Right renal cortex interstitium (tissue), 3 donors: ENCODE data around the gene WDR75. TPM values are rescaled to one million over a fixed set of nuclear protein-coding genes. Genes with fewer than 3 reads are reported as not detected.
"Not testable (repeated sequence)": the region's sequence is repeated elsewhere in the genome, so short reads cannot be mapped to it uniquely, and the experiment has no call there.

ENCODE experiments used
- DNase-seq, 3 donors: peaks; one replicate each; pipeline ENCODE4 v3.0.0-alpha.2; 2013; ENCODE audit warnings: low read depth in 3 of 3, low spot score in 2 of 3
- polyA plus RNA-seq, 3 donors: library from polyadenylated mRNA; unstranded; fragments of 120-200 nt; gene quantifications; one replicate each; pipeline ENCODE4 v1.2.1, GENCODE V29; 2013; ENCODE audit not compliant: insufficient read length in 3 of 3

The WDR75 gene
- polyA plus RNA-seq, 3 donors = 46.6 to 52.7 (median 46.9) TPM

DNA sequence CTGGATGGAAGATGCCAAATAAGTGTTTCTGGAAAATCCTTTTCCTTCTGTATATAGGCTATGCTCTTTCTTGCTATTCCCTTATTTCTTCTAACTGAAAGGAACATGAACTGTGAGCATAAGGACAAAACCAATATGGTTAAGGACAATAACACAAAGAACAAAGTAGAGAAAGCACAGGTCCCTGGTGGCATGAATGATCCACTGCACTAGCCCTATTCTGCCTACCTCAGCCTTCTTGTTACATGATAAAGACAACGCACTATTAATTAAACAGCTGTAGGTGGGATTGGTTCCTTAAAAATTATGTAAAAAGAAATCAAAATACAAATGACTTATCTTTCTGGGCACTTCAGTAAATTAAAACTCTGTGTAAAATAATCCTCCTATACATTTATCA, 1.9 kb upstream of the WDR75 start:
- no peak for DNase-seq

DNA sequence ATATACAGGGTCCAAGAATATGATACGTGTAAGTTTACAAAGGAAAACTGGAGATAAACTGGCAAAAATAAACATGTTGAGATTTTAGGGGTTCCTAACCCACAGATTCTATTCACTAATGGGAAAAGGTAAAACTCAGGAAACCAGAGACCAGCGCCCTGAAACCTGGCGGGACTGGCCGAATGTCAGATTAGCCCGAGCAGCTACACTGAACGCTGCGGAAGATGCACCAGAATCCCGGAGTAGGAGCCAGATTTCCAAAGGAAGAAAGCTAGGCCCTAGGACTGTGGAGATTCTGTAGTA, 679 bp upstream of the WDR75 start:
- DNase-seq = no peak

DNA sequence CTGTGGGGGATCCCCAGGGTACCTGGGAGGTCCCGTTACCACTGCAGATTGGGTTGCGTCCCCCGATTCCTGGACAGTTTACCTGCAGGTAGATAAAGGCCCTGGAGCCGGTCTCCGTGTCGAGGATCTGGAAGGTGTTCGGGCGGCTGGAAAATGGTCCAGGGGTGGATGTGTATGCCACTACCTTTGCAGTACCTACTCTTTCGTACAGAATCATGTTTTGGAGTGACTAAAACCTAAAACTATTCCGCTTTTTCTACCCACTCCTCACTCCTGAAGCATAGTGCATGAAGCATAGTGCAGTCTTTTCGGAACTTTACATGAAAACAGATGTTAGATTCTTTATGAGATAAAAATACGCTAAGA, 418 bp downstream of the WDR75 start:
- no peak for DNase-seq

DNA sequence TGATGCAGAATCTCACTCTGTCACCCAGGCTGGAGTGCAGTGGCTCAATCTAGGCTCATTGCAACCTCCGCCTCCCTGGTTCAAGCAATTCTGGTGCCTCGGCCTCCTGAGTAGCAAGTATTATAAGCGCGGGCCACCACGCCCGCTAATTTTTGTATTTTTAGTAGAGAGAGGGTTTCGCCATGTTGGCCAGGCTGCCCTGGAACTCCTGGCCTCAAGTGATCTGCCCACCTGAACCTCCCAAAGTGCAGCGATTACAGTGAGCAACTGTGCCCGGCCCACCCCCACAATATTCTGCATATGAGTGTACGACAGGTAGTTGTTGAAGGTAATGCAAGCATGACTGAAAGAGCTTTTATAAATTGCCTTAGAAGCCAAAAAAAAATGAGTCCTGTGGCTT, 1.2 kb downstream of the WDR75 start:
- DNase-seq = no peak

DNA sequence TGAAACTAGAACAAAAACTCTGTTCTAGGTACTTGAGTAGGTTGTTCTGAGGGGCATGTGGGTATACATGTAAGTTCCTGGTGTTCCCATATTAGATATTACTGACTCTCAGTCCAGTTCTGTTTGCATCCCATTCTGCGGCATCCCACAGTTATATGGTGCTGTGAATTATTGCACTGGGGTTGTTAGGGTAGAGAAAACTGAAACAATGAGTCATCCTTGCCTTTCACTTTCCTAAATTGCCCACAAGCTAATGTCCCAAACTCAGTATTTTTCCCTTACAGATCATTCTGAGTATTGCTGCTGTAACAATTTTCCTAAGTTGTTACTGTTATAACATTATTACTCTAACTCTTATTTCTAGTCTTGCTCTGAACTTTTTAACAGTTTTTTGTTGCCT, 3.0 kb downstream of the WDR75 start:
- no peak for DNase-seq

DNA sequence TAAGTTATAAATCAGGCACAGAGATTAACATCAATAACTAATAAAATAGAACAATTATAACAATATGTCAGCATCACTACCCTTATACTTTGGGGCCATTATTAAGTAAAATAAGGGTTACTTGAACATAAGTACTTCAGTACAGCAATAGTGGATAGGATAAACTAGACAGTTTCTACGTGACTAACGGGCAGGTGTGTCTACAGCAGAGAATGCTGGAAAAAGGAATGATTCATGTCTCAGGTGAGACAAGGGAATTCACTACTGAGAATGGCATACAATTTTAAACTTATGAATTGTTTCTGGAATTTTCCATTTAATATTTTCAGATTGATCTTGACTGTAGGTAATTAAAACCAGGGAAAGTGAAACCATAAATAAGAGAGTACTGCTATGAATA, 5.5 kb downstream of the WDR75 start:
- no peak for DNase-seq

DNA sequence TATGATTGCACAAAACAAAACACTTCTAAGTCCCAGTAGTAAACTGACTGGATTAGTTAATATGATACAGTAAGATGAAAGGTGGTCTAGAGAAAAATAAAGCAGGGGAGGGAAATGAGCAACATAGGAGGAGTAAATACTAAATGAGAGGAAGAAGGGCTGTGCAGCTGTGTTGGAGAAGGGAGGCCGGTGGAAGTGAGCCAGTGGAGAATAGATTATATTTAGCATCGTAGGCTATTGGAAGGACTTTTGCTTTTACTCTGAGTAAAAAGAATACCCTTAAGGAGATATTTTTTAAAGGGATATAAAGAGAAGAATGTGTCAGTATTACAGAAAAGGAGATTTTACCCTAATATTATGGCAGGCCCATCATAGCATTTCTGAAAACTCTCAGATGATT, 12.7 kb downstream of the WDR75 start:
- no peak for DNase-seq

DNA sequence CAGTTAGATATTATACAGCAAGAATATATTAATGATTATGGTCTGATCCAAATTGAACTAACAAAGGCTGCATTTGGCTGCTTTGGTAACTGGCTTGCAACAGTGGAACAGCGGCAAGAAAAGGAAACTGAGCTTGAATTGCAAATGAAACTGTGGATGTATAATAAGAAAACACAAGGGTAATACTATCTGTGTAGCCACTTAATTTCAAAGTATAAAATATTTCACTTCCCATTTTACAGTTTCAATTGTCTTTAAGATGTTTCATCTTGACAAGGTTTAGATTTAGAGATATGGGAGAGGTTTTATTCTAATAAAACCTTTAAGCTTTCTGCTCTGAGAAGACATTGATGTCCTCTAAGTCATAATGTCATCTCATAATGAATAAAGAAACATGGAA, 23.8 kb downstream of the WDR75 start:
- no peak for DNase-seq

DNA sequence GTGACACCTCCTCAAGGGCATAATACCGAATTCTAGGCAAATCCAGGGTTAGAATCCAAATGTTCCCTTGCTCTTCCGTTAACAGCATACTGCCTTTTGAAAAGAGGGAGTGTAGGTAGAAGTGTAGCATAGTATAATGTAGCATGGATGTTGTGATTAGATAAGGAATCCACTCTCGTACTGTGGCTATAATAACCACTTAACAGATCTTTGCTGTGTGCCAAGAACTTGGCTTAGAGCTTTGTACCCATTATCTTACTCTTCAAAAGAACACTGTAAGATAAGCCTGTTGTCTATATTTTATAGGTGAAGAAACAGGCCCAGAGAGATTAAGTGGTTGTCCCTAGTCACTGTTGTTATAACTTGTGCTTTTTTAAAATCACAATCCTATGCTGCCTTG, 24.2 kb downstream of the WDR75 start:
- DNase-seq = no peak

DNA sequence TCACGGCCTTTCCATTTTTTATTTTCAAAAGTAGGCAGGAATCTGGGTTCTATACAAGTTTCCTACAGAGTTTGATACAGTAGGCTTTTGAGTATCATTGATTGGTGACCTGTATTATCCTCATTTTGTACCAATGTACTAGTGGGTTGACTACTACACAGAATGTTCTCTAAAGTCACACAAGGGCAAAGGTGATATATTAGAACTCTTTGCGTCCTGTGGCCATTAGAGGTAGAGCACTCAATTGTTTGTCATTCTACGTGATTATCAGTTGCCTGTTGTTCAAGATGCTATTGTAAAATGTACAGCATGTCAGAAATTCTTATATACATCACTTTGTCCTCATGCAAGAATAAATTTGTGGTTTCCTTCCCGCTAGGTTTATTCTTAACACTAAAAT, 24.8 kb downstream of the WDR75 start:
- no peak for DNase-seq

DNA sequence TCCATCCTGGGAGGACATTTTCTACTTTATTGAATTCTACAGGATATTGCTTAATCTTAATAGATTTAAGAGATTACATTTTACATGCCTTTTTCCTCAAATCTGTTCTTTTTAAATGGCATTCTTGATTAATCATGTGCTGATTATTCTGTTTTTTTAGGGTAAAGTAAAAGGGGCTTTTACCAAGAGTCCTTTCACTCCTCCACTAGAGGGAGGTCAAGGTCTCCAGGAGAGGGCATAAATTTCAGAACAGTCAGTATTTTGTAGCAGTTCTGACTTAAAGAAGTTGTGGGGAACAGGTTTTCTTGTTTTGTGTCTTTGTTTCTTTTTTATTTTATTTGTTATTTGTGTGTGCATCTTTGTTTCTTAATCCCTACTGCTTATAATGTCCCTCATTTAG, 25.4 kb downstream of the WDR75 start:
- no peak for DNase-seq

DNA sequence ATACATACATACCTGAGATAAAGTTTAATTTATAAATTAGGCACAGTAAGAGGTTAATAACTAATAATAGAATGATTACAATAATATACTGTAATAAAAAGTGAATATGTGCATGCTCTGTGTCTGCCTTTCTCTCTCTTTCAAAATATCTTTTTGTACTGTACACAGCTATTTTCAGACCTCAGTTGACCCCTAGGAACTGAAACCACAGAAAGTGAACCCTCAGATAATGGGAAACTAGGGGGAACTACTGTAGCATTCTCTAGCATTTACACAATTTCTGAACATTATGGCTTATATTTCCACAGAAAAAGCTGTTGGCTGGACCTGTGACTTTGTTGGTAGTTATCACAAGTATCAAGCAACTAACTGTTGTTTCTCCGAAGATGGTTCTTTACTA, 25.9 kb downstream of the WDR75 start:
- DNase-seq = no peak

DNA sequence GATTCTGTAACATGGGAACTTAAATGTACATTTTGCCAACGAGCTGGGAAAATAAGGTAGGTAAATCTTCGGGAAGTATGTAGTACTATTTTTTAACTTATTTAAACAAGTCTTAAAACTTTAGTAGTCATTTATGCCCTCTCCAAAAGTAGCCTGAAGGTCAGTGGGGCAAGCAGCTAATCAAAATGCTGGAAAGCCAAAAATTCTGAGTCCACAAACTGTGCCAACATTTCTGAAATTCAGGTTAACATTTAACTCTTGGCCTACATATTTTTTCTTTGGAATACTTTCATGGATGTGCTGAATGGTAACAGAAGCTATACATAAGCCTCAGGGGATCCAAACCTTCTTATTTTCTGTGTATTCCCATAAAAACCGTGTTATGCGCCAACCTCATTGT, 26.3 kb downstream of the WDR75 start:
- DNase-seq = no peak

DNA sequence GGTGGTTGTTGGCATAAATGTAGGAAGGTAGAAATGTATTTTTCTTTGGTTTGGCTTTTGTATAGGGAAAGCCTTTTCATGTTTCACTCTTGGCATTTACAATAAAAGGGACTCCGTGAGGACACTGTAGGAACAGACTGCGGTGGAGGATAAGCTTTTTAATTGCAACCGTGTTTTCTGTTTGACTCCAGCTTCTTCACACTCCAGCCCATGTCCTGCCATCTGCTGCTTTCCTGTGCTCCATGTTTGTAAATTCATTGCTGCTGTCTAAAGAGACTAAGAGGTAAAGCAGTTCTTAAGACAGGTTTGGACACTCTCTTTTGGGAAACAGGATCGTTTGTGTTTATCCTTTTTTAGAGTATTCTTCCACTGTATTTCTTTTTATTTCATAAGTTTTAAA, 33.3 kb downstream of the WDR75 start:
- no peak for DNase-seq

DNA sequence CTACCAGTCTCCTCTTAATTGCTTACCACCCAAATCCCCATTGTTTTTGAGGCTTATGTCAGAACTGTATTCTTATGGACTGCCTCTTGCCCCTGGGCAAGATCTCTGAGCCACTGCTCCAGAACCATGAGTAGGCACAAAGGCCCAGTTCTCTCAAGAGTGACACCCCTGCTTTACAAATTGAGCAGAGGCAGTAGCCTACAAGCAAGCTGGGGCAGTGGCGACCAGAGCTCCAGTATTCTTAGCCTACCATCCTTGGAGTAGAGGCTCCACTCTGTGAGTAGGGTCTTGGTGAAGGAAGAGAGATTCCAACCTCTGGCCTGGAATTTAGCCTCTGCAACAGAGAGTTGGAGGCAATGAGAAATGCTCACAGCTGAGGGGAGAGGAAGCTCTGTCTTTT, 36.5 kb downstream of the WDR75 start:
- no peak for DNase-seq

DNA sequence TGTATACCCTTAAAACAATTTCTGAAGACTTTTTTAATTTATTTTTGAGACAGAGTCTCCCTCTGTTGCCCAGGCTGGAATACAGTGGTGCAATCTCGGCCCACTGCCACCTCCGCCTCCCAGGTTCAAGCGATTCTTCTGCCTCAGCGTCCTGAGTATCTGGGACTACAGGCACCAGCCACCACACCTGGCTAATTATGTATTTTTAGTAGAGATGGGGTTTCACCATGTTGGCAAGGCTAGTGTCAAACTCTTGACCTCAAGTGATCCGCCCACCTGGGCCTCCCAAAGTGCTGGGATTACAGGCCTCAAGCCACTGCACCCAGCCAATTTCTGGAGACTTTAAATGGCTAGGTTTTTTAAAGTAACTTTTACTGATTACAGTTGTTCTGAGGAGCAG, 37.0 kb downstream of the WDR75 start:
- not testable (repeated sequence) for DNase-seq

DNA sequence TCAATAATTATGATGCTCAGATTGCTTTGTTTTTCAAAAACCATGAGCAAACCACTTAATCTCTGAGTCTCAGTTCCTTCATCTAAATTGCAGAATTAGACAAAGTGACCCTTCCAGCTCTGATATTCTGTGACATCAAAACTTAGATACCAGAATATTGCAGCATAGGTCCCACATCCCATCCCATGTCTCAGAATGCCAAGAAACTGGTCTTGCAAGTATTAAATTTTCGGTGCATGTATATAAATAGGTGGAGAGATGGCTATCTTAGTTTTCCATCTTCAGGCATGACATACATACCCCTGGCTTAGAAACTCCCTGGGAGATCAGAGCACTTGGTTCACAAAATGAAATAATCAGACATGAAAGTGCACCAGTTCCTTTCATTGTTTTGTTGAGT, 39.8 kb downstream of the WDR75 start:
- DNase-seq = no peak

DNA sequence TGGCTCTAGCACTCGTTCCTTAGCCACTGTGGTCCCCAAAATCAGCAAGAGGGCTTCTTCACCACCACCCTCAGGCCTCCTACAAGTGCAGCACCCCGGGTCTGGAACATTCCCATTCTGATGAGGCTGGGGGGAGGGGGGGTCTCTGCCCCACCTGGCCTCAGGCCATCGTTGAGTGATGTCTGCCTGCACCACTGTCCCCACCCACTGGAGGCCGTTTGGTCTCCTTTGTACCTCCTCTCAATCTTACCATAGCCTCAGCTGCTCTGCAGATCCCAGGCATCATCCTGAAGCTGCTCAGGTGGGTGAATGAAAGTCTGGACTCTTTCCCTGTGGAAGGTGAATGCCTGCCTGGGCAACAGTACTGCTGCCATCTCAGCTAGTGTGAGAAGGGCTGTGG, 42.3 kb downstream of the WDR75 start:
- DNase-seq = no peak

DNA sequence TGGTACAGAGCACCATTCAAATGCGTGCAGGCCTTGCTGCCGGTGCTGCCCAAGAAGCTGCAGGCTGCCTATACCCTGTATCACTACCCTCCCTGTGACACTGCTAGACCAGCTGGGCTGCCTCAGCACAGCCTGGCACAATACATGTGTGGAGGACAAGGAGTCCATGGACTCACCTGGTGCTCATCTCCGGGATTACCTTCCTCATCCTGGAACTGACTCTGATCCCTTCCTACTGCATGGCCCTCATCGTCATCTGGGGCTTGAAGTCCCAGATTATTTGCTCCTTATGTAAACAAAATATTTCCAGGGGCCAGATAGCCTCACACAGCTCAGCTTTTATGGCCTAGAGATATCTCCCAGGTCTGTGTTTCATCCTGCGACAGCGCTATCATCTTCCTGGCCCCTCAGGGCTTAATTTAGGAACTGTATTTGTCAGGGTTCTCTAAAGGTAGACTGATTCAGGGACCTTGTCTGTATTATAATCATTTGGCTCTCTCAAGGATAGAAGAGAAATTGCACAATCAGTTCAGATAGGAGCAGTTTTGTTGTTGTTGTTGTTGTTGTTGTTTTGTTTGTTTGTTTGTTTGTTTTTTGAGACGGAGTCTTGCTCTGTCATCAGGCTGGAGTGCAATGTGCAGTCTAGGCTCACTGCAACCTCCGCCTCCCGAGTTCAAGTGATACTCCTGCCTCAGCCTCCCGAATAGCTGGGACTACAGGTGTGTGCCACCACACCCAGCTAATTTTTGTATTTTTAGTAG, 42.9 kb downstream of the WDR75 start:
- no peak for DNase-seq

DNA sequence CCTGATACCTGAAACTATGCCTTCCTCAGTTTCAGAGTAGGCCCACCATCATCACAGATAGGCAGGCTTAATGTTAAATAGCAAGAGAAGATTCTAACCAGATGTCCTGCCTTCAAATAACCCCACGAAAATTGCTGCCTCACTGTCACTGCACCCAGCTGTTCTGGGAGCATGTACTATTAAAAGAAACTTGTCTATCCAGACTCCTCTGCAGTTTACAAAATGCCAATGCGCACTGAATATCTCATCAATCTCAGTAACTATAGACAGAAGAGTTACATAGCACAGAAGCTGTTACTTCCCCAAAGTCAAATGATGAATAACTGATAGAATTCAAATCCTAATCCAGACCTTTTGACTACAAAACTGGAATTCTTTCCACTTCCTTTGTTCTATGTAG, 43.9 kb downstream of the WDR75 start:
- no peak for DNase-seq

DNA sequence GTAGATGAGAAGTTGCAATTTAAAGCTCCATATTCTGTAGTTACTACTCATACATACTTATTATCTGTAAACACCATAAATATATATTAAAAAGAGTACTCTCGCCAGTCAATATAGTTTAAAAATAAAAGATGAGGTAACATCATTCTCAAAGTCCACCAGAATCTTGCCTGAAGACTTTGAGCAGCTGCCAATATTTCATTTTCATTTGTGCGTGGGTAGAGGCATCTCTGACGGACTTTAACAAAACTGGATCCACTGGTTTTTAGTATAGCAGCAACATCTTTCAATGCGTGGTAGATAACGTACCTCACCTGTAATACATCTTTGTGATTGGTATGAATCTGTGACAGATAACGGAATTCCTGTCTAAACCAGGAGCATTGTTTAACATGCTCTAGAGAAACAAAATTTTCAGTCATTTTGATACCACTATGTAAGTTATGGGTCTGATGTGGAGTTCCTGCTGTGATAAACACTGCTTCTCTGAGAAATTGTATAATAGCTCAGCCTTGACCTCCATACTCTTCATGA, 45.0 kb downstream of the WDR75 start:
- DNase-seq = no peak

DNA sequence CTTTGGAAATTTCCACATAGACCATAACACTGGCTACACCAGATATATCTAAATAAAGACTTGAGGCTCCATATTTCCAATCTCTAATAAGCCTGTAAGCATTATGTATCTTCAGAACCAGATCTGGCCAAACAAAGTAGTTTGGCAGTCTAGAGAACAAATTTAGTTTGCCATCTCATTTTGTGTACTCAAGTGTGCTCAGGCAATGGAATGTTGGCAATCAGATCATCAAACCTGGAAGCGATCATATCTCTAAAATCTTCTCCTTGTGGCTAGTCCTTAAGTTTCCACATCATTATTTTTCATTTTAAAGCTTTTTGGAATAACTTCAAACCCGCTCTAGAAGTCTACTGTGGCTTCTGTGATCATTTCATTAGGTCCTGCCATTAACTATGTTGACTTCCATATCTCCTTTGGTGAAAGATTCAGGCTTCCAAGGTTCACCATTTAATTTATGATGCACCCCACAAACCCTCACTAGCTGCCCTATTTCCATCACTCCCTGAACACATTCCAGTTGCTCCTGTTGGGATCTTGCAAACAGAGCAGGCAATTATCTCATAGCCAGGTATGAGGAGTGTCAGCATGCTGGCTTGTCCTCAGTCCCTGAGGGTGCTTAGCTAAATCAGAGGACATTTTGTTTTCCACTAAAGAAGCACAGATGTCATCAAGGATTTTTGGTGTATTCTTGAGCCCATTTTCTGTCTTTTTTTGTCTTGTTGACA, 46.2 kb downstream of the WDR75 start:
- no peak for DNase-seq

DNA sequence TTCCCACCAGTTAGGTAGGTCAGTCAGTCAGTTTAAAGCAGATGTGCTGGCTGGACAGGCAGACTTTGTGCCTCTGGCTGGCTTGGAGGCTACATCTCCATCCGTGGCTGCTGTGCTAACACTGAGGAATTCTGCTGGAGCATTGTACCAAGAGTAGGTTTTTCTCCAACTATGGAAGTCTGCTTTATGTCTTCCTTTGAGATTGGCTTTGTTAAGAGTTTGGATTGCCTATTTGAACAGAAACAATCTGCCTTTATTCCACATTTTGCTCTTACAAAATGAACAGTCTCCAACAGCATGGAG, 46.7 kb downstream of the WDR75 start:
- no peak for DNase-seq
